Neuronal stem cell (in vitro differentiated cells): ENCODE measurements around the gene KIF6.

ENCODE experiments used
- DNase-seq: peaks from one replicate; pipeline ENCODE4 v3.0.0-alpha.2; 2013; ENCODE audit warnings: low spot score
- H2AFZ ChIP-seq: one replicate; pipeline ENCODE4 v1.6.1; 2013; ENCODE audit warnings: mild to moderate bottlenecking, low read length, inconsistent platforms
- H2AK5ac ChIP-seq: 2 replicates; pipeline ENCODE4 v1.6.1; 2013; ENCODE audit warnings: low read depth, mild to moderate bottlenecking, inconsistent platforms, low read length, moderate library complexity, mixed read lengths
- H2BK120ac ChIP-seq: 2 replicates; pipeline ENCODE4 v1.6.1; 2013; ENCODE audit warnings: low read depth, mild to moderate bottlenecking, inconsistent platforms, low read length, moderate library complexity, mixed read lengths
- H2BK12ac ChIP-seq: one replicate; pipeline ENCODE4 v1.6.1; 2013; ENCODE audit warnings: low read length, inconsistent platforms
- H2BK15ac ChIP-seq: 2 replicates; pipeline ENCODE4 v1.6.1; 2013; ENCODE audit warnings: mild to moderate bottlenecking, low read length, inconsistent platforms, mixed read lengths
- H2BK5ac ChIP-seq: one replicate; pipeline ENCODE4 v1.6.1; 2013; ENCODE audit warnings: inconsistent platforms, mild to moderate bottlenecking, low read length, moderate library complexity
- H3K14ac ChIP-seq: one replicate; pipeline ENCODE4 v1.6.1; 2013; ENCODE audit warnings: low read length, inconsistent platforms
- H3K18ac ChIP-seq: 2 replicates; pipeline ENCODE4 v1.6.1; 2013; ENCODE audit warnings: low read length, inconsistent platforms
- H3K23ac ChIP-seq: 2 replicates; pipeline ENCODE4 v1.6.1; 2013; ENCODE audit warnings: low read depth, mild to moderate bottlenecking, mixed read lengths, low read length, inconsistent platforms; ENCODE audit not compliant: poor library complexity
- H3K27ac ChIP-seq: replicated peaks from 3 replicates; pipeline ENCODE4 v1.5.1; 2013; ENCODE audit warnings: low read length, inconsistent platforms
- H3K27me3 ChIP-seq, 3 experiments: 2 replicates each; pipeline ENCODE4 v1.6.1; 2013; ENCODE audit warnings: low read length in 3 of 3, mild to moderate bottlenecking in 2 of 3, inconsistent platforms in 1 of 3, low read depth in 1 of 3, mixed read lengths in 1 of 3, moderate library complexity in 1 of 3; ENCODE audit not compliant: control insufficient read depth in 3 of 3, insufficient read depth in 3 of 3
- H3K36me3 ChIP-seq, 2 donors: replicated peaks in 1 of 2; 2 replicates each; pipeline ENCODE4 v1.6.1; 2013; ENCODE audit warnings: low read length in 2 of 2; ENCODE audit not compliant: control insufficient read depth in 2 of 2, insufficient read depth in 2 of 2
- H3K4ac ChIP-seq: 2 replicates; pipeline ENCODE4 v1.6.1; 2013; ENCODE audit warnings: inconsistent platforms, mild to moderate bottlenecking, low read length, moderate library complexity
- H3K4me1 ChIP-seq, 2 donors: 1 replicate in 1 of 2; 2 replicates in 1 of 2; pipeline ENCODE4 v1.6.1; 2013; ENCODE audit warnings: low read length in 2 of 2, low read depth in 1 of 2; ENCODE audit not compliant: control insufficient read depth in 2 of 2, insufficient read depth in 1 of 2
- H3K4me2 ChIP-seq: one replicate; pipeline ENCODE4 v1.6.1; 2013; ENCODE audit warnings: mild to moderate bottlenecking, low read length, inconsistent platforms; ENCODE audit not compliant: insufficient read depth, poor library complexity, severe bottlenecking
- H3K4me3 ChIP-seq, 2 donors: 2 replicates each; pipeline ENCODE4 v1.5.1; 2013; ENCODE audit warnings: low read length in 2 of 2, mild to moderate bottlenecking in 2 of 2, inconsistent platforms in 1 of 2, moderate library complexity in 1 of 2
- H3K79me1 ChIP-seq: one replicate; pipeline ENCODE4 v1.6.1; 2013; ENCODE audit warnings: low read depth, mild to moderate bottlenecking, inconsistent platforms, low read length, moderate library complexity
- H3K9ac ChIP-seq: one replicate; pipeline ENCODE4 v1.6.1; 2013; ENCODE audit warnings: mild to moderate bottlenecking, low read depth, low read length, inconsistent platforms; ENCODE audit not compliant: poor library complexity
- H3K9me3 ChIP-seq, 2 donors: replicated peaks in 1 of 2; 2 replicates each; pipeline versions ENCODE3 to v1.6.1; 2013; ENCODE audit warnings: low read length in 2 of 2, mild to moderate bottlenecking in 2 of 2, inconsistent platforms in 1 of 2, low read depth in 1 of 2, mixed read lengths in 1 of 2, moderate library complexity in 1 of 2; ENCODE audit not compliant: control insufficient read depth in 2 of 2, insufficient read depth in 1 of 2
- H4K8ac ChIP-seq: one replicate; pipeline ENCODE4 v1.6.1; 2013; ENCODE audit warnings: low read depth, mild to moderate bottlenecking, inconsistent platforms, low read length, moderate library complexity
- H4K91ac ChIP-seq: one replicate; pipeline ENCODE4 v1.6.1; 2013; ENCODE audit warnings: low read length, low read depth, mild to moderate bottlenecking, inconsistent platforms; ENCODE audit not compliant: poor library complexity
- WGBS, 2 donors: extraction: QIAGEN DNeasy Blood & Tissue Kit; methylation state at CpG; one replicate each; pipeline ENCODE4 v1.1.7; 2013; ENCODE audit warnings: missing lambda C conversion rate in 2 of 2, mixed read lengths in 1 of 2; ENCODE audit not compliant: insufficient read length in 2 of 2, insufficient replicate concordance in 1 of 2; ENCODE audit errors: extremely low coverage in 2 of 2; 5-methylcytosine and 5-hydroxymethylcytosine counted together

The KIF6 gene

GRCh38 chr6:39546731-39547130 is 178.5 kb downstream of the KIF6 start:
- H3K9me3 ChIP-seq, result no peaks in the 10 kb centered on the region
- H3K27me3 ChIP-seq, result no peaks in the 10 kb centered on the region
- H2BK5ac ChIP-seq, result no peak overlapping the region
- H3K18ac ChIP-seq, result no peak overlapping the region
- H3K27ac ChIP-seq, result no peak overlapping the region
- no peak overlapping the region for H2AK5ac ChIP-seq
- no peak overlapping the region for H4K8ac ChIP-seq
- H3K4me3 ChIP-seq, result no peak overlapping the region
- DNase-seq, result no peak
- H2AFZ ChIP-seq, result no peak overlapping the region
- no peak overlapping the region for H2BK15ac ChIP-seq
- H3K4me1 ChIP-seq, result no peaks in the 10 kb centered on the region
- H3K4ac ChIP-seq, result no peak overlapping the region
- no peak overlapping the region for H2BK120ac ChIP-seq
- H3K9ac ChIP-seq, result no peak overlapping the region
- H4K91ac ChIP-seq, result no peak overlapping the region
- WGBS, 2 donors, result no CpG with 5 or more reads among the region's 2 CpGs
- H3K14ac ChIP-seq, result no peak overlapping the region
- no peak overlapping the region for H2BK12ac ChIP-seq
- no peak overlapping the region for H3K4me2 ChIP-seq
- H3K79me1 ChIP-seq, result no peaks in the 10 kb centered on the region
- no peak overlapping the region for H3K23ac ChIP-seq
- H3K36me3 ChIP-seq, result no peaks in the 10 kb centered on the region

- H3K4ac ChIP-seq, result no peak overlapping the region
- no peak overlapping the region for H2AK5ac ChIP-seq
- no peak overlapping the region for H4K91ac ChIP-seq
- H4K8ac ChIP-seq, result no peak overlapping the region
- H2BK12ac ChIP-seq, result no peak overlapping the region
- H2AFZ ChIP-seq, result no peak overlapping the region
- no peak overlapping the region for H3K18ac ChIP-seq
- no peak overlapping the region for H3K14ac ChIP-seq
- no peak for DNase-seq
- H3K9ac ChIP-seq, result no peak overlapping the region
- no peak overlapping the region for H3K27ac ChIP-seq
- no peaks in the 10 kb centered on the region for H3K4me1 ChIP-seq
- no peaks in the 10 kb centered on the region for H3K36me3 ChIP-seq
- no peaks in the 10 kb centered on the region for H3K9me3 ChIP-seq
- no peak overlapping the region for H2BK120ac ChIP-seq
- H2BK5ac ChIP-seq, result no peak overlapping the region
- no peaks in the 10 kb centered on the region for H3K27me3 ChIP-seq
- no peak overlapping the region for H2BK15ac ChIP-seq
- no peak overlapping the region for H3K4me2 ChIP-seq
- H3K79me1 ChIP-seq, result no peaks in the 10 kb centered on the region
- H3K4me3 ChIP-seq, result no peak overlapping the region
- WGBS, 2 donors, result no CpG with 5 or more reads among the region's 1 CpG
- H3K23ac ChIP-seq, result no peak overlapping the region
Observed at GRCh38 chr6:39543950-39544349, 181.3 kb downstream of the KIF6 start.

GRCh38 chr6:39543095-39543494 is 182.1 kb downstream of the KIF6 start:
- H2BK15ac ChIP-seq, result no peak overlapping the region
- no peak overlapping the region for H3K4me3 ChIP-seq
- WGBS, 2 donors, result no CpG with 5 or more reads among the region's 2 CpGs
- H3K27ac ChIP-seq, result no peak overlapping the region
- H3K79me1 ChIP-seq, result no peaks in the 10 kb centered on the region
- no peak for DNase-seq
- no peak overlapping the region for H2BK120ac ChIP-seq
- H3K14ac ChIP-seq, result no peak overlapping the region
- no peak overlapping the region for H3K18ac ChIP-seq
- no peak overlapping the region for H2BK5ac ChIP-seq
- no peak overlapping the region for H4K91ac ChIP-seq
- H3K9ac ChIP-seq, result no peak overlapping the region
- H3K4ac ChIP-seq, result no peak overlapping the region
- H3K4me1 ChIP-seq, result no peaks in the 10 kb centered on the region
- H4K8ac ChIP-seq, result no peak overlapping the region
- H3K27me3 ChIP-seq, result no peaks in the 10 kb centered on the region
- H3K4me2 ChIP-seq, result no peak overlapping the region
- H3K36me3 ChIP-seq, result no peaks in the 10 kb centered on the region
- no peak overlapping the region for H2AFZ ChIP-seq
- no peak overlapping the region for H3K23ac ChIP-seq
- no peaks in the 10 kb centered on the region for H3K9me3 ChIP-seq
- no peak overlapping the region for H2BK12ac ChIP-seq
- no peak overlapping the region for H2AK5ac ChIP-seq

GRCh38 chr6:39540454-39540853 is 184.8 kb downstream of the KIF6 start:
- Histone ChIP-seq H3K4me3 (no peak overlapping the region), H3K4ac (no peak overlapping the region), H3K23ac (no peak overlapping the region), H3K36me3 (no peaks in the 10 kb centered on the region), H3K18ac (peak overlapping the region; percentile 25), H2BK5ac (no peak overlapping the region), H3K27ac (no peak overlapping the region), H4K8ac (no peak overlapping the region), H2BK15ac (no peak overlapping the region), H3K9me3 (no peaks in the 10 kb centered on the region), H3K14ac (no peak overlapping the region), H2AFZ (no peak overlapping the region), H2BK120ac (no peak overlapping the region), H2AK5ac (no peak overlapping the region), H3K4me2 (no peak overlapping the region), H4K91ac (no peak overlapping the region), H2BK12ac (no peak overlapping the region), H3K27me3 (no peaks in the 10 kb centered on the region), H3K4me1 (no peaks in the 10 kb centered on the region), H3K79me1 (no peaks in the 10 kb centered on the region), H3K9ac (no peak overlapping the region)
- no peak for DNase-seq
- no CpG with 5 or more reads among the region's 12 CpGs for WGBS, 2 donors
